GM04503 (cell line): ENCODE data around the gene STEAP1B.
"Not testable (repeated sequence)": the region's sequence is repeated elsewhere in the genome, so short reads cannot be mapped to it uniquely, and the experiment has no call there.

ENCODE experiments used
- DNase-seq: peaks from one replicate; pipeline ENCODE4 v3.0.0-alpha.2; 2012; ENCODE audit warnings: low read depth

STEAP1B gene

DNA sequence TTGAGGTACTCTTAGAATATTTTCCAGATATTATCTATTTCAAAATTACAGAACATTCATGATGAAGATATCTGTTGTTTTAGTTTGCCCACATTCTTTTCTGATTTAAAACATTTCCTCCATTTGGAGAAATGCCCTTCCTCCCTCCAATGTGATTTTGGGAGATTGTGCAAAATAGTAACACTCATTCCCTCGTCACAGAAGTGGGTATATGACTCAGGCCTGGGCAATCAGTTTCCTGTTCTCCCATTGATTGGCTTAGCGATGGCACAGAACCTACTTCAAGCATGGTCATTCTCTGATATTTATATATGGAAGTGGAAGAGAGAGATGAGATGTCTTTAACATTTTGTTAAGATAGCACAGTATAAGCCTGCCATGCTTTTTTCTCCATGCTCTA is 3.1 kb downstream of the STEAP1B start:
- peak; percentile 39 for DNase-seq

DNA sequence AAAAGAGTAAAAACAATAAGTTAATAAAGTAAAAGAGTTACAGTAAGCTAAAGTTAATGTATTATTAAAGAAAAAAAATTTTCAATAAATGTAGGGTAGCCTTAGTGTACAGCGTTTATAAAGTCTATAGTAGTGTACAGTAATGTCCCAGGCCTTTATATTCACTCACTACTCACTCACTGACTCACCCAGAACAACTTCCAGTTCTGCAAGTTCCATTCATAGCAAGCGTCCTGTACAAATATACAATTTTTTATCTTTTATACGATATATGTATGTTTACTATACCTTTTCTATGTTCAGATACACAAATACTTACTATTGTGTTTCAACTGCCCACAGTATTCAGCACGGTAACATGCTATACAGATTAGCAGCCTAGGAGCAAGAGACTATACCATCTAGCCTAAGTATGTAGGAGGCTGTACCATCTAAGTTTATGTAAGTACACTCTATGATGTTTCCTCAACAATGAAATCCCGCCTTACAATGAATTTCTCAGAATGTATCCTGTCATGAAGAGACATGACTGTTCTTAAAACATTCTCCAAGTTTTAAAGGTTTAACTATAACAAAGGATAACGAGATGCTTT is 3.6 kb downstream of the STEAP1B start:
- DNase-seq: not testable (repeated sequence)

DNA sequence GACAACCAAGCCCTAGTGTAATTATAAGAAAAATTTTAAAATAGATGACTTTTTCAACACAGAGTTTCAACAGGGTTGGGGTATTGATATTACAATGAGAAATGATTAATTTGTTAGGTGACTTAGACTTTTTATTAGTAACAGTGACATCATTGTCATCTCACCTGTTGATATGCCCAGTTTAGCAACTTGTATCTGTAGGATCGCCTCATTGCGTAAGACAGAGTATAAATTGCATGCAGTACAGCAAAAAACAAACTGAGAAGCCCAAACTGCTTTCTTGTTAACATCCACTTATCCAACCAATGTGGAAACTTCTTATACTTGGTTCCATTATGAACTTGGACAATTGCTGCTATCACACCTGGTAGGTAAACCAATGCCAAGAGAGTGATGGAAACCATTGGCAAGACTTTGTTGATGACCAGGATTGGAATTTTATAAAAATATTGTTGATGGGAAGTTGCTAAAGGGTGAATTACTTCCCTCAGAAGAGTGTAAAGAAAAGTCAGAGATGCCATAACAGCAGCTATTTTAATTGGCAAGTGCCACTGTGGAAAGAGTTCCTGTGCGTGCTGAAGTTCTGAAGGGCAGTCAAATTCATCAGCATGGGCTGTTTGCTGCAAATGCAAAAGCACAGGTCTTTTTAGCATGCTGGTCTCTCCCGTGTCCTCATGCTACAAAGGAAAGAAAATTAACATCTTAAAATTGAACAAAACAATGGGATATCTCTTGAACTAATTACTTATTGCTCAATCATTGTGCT is 6.6 kb downstream of the STEAP1B start:
- not testable (repeated sequence) for DNase-seq

DNA sequence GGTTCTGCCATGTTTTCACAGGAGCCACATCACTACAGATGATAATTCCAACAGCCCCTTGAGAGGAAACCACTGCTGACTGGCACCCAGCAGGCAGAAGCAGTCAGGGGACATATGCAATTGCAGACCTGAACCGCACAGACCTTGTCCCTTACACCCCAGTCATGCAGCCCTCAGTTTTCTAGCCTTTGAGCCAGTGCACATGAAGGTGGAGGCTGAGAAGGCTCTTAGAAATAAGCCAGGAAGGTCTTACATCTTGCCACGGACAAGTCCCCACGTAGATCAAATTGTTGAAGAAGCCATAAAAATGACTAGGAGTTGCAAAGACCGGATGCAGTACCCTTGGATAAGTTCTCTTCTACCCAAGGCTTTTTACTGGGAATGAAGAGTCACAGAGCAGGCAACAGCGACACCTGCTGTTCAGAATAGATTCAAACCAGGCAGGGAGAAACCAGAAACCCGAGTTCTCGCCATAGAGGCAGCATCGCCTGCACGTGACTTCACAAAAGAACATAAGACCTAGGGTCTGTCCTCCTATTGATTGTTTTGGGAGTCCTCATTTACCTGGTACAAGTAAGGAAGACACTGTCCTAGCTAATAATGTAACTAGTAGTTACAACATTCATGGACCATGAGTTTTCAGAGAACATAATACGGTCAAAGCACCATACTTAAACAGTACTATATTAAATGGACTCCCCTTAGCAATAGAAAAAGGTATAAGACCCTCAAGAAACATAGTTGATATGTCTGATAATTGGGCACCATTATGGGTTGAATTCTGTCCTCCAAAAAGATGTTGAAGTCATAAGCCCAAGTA is 11.1 kb downstream of the STEAP1B start:
- DNase-seq: peak; percentile 20

DNA sequence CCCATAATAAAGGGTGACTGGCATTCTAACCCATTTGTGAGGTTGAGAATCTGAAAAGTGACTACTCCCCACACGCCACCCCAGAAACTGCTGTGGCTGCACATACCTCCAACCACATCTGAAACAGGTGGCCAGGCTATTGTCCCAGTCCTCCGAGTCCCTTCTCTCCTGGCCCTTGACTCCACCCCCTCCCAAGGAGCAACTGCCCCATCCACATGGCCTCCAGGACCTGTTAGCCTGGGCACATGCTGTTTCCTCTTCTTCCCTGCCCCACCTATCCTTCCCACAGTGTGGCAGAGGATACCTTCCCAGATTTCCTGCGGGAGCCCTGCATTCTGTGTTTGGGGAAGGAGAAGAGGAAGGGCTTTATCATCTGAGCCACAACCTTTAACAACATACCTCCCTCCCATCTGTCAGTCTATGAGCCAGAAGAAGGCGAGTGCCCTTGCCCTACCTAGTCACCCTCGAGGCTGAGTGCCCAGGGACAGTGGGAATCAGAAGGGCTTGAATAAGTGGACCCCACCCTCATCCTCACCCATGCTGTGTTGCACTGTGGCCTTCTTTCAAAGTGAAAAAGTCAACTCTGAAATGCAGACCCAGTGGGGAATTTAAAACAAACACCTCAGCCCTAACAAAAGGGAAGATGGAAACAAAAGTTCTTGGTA is 11.9 kb downstream of the STEAP1B start:
- no peak for DNase-seq

DNA sequence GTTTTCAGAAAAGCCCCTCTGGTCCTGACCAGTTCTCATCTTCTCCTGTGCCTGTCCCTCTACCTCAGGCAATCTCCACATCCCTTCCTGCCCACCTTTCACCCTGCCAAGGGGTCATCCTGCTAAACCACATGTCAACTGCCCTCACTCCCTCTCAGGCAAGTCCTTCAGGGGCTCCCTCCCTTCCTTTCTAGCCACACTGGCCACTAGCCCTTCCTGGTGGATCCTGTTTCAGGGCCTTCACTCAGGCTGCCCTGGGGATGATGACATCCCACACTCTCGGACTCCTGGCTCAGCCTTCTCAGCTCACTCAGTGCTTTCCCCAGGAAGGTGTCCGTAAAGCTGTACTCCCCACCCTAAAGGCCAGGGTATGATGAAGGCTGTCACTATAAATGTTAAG is 13.4 kb downstream of the STEAP1B start:
- no peak for DNase-seq

DNA sequence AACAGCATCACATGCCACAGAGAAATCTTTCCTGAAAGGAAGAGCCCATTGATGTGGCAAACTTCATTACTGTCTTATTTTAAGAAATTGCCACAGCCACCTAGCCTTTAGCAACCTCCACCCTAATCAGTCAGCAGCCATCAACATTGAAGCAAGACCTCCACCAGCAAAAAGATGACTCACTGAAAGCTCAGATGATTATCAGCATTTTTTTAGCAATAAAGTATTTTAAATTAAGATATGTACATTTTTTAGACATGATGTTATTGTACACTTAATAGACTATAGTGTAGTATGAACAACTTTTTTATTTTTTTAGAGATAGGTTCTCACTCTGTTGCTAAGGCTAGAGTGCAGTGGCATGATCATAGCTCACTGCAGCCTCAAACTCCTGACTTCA is 14.8 kb downstream of the STEAP1B start:
- no peak for DNase-seq

DNA sequence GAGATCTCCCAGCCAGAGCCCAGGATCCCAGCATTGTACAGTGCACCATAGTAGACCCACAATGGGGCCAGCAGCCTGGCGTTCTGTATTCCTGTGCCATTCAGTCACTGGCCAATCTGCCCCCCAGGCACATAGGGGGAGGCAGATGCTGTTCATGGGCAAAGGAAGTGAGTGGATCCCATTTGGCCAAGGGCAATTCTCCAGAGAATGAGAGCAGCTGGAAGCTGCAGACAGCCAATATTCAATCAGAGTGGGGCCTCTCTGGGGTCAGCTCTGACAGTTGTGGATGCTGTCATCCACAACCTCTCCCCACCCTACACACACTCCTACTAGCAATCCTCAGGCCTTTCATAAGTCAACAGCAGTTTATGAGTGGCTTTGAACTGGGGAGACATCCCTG is 17.5 kb downstream of the STEAP1B start:
- no peak for DNase-seq

DNA sequence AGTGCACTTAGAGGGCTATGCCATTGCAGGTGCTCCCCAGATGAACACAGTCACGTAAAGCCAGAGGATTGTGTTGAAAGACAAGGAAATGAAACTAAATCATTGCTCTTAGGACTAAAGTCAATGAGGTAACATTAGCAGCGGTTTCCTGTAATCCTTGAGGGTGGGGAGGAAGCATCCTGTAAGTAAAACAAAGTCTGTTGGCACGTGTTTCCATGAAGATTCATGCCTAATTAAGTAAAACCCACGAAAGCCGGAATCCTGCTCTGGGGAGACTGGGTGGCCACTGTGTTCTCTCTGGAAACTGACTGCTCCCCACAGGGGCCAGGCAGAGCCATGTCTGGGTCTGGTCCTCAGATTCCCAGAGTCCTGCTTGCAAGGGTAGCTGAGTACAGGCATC is 18.3 kb downstream of the STEAP1B start:
- peak; percentile 31 for DNase-seq

DNA sequence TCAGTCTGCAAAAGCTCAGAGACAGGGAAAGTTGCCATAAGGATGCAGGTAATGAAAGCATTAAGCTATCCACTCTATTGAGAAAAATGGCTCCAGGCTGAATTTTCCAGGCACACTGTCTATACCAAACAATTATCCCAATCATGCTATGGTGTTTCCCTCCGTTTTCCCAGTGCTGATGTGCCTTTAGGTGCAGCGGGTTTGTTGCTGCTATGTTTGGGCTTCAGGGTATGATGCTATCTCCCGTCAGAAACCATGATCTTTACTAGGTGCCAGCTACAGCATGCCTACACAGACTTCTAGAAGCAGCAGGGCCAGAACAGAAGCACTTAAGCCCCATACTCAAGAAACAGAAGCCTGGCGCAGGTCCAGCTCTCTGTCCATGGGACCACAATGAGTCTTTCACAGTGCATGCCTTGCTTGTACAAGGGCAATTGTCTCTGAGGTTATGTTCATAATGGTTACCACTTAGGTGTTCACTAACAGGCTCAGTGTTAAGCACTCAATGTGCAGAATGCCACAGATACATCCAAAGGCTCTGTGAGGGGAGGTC is 19.4 kb downstream of the STEAP1B start:
- no peak for DNase-seq

DNA sequence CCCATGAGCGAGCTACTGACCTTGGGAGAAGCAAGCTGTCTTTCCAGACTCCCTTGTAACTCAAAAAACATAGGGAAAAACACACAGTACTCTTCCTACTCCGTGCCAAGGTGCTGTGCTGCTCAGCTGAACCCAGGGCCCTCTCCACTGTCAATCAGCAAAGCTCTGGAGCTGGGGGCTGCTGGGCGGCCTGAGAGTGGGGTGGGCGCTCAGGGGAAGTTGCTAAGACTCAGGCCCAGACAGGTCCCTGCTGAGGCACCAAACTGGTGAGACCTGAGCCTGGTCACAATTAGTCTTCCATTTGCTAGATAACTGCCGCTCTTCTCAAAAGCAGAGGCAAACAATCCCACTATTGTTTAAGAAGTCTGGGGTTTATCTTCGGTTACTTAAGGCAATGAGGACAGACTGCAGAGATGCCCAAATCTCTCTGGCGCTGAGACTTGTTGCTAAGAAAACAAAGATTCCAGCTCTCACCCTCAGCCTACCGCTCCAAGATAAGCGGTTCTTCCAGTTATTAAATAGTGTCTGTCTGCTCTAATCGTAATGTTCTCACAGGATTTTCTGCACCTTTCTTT is 22.0 kb downstream of the STEAP1B start:
- DNase-seq: no peak

DNA sequence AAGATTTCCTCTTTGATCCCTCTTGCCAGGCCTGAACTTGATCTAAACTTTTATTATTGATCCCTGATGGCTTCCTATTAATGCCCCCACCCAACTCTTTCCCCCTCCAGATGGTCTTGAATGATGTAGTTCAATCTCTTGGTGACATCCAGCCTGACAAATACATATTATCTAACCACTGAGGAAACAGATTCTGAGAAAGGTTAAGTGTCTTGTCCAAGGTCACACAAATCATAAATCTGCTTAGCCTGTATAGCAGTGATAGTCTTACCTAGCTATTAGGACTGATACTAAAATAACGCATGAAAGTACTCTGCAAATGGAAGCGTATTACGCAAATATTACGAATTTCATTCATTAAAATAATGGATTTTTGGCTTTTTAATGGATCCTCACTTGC is 22.7 kb downstream of the STEAP1B start:
- no peak for DNase-seq

DNA sequence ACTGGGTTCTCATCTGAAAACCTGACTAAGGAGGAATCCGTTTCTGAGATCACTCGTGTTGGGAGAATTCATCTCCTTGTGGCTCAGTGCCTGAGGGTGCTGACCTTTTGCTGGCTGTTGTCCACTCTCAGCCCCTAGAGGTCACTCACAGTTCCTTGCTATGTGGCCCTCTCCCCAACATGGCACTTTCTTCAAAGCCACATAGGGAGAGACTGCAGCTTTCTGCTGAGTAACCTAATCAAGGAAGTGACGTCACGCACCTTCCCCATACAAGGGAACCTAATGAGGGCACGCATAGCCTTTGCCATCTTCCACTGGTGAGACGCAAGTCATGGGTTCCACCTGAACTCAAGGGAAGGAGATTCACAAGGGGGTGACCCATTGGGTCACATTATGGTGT is 23.2 kb downstream of the STEAP1B start:
- no peak for DNase-seq

DNA sequence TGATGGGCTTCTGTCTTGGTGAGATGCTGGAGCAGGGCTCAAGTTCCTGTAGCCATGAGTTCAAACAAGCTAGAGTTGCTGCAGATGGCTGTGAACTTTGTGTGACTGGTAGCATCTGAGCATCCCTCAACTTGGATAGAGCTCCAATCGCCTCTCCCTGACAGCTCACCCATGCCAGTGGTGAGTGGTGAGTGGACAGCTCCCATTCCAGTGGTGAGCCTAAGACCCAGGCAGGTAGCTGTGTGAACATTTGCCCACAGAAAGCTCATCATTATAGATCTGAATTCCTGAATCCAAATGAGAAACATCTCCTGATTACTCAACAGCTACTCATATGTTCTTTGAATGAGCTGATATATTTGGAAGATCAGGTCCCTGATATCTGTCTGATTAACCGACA is 25.3 kb downstream of the STEAP1B start:
- no peak for DNase-seq

DNA sequence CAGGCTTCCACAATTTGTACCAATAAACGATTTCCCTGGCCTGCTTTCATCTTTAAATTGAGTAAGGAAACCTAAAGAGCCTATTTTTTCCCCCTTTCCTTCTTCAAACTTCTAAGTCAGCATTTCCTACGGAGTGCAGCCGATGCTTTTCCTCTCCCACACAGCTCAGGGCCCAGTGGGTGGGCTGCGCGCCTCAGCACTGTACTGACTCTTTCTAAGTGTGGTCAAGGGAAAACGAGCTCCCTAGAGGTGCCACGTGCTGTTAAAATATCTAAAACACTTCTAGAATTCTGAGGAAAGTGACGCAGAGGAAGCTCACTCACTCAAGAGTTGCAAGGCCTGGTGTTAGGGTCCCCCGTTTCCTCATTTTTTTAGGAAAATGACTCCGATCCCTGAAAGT is 29.0 kb downstream of the STEAP1B start:
- no peak for DNase-seq

DNA sequence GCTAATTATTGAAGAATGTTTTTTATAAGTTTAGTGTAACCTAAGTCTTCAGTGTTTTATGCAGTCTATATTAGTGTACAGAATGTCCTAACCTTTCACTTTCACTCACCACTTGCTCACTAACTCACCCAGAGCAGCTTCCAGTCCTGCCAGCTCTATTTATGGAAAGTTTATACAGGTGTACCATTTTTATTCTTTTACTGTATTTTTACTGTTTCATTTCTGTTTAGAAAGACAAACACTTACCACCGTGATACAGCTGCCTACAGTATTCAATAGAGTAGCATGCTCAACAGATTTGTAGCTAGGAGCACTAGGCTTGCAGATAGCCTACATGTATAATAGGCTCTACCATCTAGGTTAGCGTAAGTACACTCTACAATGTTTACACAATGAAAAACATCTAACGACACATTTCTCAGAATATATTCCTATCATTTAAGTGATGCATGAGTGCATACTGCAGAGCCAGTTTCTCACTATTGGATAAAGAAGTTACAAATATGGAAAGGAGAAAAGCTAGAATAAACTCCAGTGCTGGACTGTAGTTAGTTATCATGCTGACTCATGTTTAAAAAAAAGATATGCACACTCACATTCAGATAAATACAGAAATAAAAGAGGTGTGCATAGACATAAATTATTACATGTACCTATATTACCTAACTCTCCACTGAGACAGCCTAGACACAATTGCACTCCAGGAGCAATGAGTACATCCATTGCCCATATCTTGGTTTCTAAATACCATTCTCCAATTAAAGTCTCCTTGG is 30.4 kb downstream of the STEAP1B start:
- DNase-seq: no peak

DNA sequence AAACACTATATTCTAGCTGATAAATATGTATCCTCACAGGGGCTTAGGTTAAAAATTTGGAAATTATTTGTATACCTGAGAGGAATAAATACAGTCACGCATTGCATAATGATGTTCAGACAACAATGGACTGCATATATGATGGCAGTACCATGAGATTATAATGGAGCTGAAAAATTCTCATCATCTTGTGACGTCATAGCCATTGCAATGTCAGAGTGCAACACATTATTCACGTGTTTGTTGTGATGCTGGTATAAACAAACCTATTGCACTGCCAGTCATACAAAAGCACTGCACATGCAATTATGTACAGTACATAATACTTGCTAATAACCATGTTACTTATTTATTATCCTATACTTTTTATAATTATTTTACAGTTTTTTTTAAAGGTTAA is 31.4 kb downstream of the STEAP1B start:
- no peak for DNase-seq

DNA sequence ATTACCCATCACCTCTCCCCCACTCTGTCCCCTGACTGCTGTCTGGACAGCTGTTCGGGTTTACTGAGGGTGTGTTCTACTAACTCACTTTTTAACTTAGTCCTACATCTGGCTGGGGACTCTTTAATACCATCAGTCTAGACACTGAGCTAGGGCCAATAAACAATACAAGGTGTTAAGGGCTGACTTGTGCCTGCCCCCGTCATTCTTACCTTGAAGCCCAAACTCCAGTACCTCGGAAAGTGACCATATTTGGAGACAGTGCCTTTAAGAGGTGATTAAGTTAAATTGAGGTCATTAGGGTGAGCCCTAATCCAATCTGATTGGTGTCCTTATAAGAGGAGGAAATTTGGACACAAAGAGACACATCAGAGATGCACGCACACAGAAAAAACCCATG is 35.7 kb downstream of the STEAP1B start:
- no peak for DNase-seq

DNA sequence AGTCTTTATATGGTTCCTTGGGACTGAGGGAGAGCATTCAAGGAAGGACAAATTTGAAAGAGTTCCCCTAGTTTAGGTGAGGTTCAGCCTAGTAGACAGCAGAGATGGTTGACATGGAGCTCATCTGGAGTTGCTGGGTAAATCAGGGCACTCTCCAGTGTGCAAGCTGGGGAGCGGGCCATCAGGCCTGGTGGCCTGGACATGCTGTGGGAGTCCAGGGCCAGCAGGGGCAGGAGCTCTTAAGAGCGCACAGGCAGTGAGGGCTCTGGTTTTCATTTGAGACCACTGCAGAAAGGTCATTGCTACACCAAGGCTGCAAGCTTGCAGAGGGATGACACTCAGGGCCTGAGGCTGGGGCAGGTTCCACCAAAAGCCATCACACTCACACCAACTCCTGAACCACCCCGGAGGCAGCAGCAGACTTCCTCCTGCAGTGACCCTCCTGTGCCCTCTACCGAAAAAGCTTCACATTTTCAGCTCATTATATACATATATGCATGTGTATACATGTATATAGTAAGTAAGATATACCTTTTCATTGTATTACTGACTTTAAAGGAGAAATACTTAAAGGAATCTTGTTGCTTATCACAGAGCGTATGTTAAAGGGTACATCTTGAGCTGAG is 39.5 kb downstream of the STEAP1B start:
- no peak for DNase-seq

DNA sequence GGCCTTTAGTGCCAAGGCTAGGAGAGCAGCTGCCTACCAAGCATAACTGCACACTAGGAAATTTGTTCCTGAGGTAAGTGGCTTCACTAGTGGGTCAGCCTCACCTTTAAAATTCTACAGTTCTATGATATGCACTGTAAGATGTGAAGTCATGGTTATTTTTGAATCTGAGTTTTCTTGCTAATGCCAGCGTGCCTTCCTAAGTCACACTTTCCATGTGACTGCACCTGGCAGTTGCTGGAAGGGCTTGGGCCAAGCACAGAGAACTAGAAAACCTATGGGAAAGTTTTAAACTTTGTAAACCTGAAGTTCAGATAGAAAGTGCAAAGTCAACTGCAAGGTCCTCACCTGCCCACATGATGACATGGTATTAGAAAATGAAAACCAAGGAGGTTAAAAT is 42.5 kb downstream of the STEAP1B start:
- no peak for DNase-seq

DNA sequence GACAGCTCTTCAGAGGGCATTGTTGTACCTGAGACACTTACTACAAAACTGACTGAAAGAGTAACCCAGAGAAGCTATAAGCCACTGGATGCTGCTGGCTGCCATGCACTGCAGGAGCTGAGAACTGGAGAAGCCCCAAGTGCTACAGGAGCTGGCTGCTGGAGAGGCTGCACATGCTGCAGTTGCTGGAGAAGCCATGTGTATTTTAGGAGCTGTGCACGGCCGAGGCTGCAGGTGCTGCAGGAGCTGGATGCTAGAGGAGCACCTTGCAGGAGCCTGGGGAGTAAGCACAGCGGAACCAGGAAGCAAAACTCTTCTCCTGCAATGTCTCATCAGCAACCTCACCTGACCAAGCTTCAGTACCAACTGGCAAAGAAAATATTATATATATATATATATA is 45.5 kb downstream of the STEAP1B start:
- no peak for DNase-seq
